NCI-H2107 (cell line): ENCODE measurements around the gene LPCAT1.
"Not testable (repeated sequence)": the region's sequence is repeated elsewhere in the genome, so short reads cannot be mapped to it uniquely, and the experiment has no call there.

Experiments used
- DNase-seq: peaks from one replicate; lab custom pipeline; 2025; lab: John Stamatoyannopoulos, UW

LPCAT1 gene

GRCh38 chr5:1422522-1422921 lies 101.2 kb downstream of the LPCAT1 start:
- DNase-seq = not testable (repeated sequence)

- no peak for DNase-seq
These were observed 102.0 kb downstream of the LPCAT1 start for GRCh38 chr5:1421521-1422341.

GRCh38 chr5:1420211-1421195 lies 103.3 kb downstream of the LPCAT1 start:
- DNase-seq = no peak

GRCh38 chr5:1419476-1420210 lies 104.1 kb downstream of the LPCAT1 start:
- no peak for DNase-seq

- DNase-seq = no peak
These were observed 104.9 kb downstream of the LPCAT1 start for GRCh38 chr5:1418921-1419280.

- no peak for DNase-seq
These were observed 105.4 kb downstream of the LPCAT1 start for GRCh38 chr5:1418238-1418920.

- no peak for DNase-seq
These were observed 106.1 kb downstream of the LPCAT1 start for GRCh38 chr5:1417586-1418225.

GRCh38 chr5:1416856-1417469 lies 106.8 kb downstream of the LPCAT1 start:
- no peak for DNase-seq

- DNase-seq = no peak
These were observed 108.0 kb downstream of the LPCAT1 start for GRCh38 chr5:1415626-1416360.

GRCh38 chr5:1415059-1415425 lies 108.7 kb downstream of the LPCAT1 start:
- no peak for DNase-seq

GRCh38 chr5:1414311-1415058 lies 109.3 kb downstream of the LPCAT1 start:
- DNase-seq = no peak

- DNase-seq = no peak
These were observed 110.0 kb downstream of the LPCAT1 start for GRCh38 chr5:1413611-1414241.

- no peak for DNase-seq
These were observed 110.5 kb downstream of the LPCAT1 start for GRCh38 chr5:1413211-1413610.

- DNase-seq = no peak
These were observed 111.1 kb downstream of the LPCAT1 start for GRCh38 chr5:1412621-1413020.

- no peak for DNase-seq
These were observed 111.6 kb downstream of the LPCAT1 start for GRCh38 chr5:1412163-1412562.
